CD4-positive, alpha-beta T cell treated with Interleukin-1 beta for 1 hour (primary cell): ENCODE results near the gene FOXRED2.
A peak's percentile ranks its signal among the peaks of the same experiment; 100 is the strongest.
"Not testable (repeated sequence)": the region's sequence is repeated elsewhere in the genome, so short reads cannot be mapped to it uniquely, and the experiment has no call there.

Experiments used
- DNase-seq, 2 donors: peaks; one replicate each; pipeline ENCODE4 v3.0.0-alpha.2; 2020 to 2022

The FOXRED2 gene

GRCh38 chr22:36469094-36469710 is 37.6 kb downstream of the FOXRED2 start:
- no peak for DNase-seq

GRCh38 chr22:36467946-36468345 is 38.9 kb downstream of the FOXRED2 start:
- peak in 1 of 2 donors; percentile 34 for DNase-seq

DNA sequence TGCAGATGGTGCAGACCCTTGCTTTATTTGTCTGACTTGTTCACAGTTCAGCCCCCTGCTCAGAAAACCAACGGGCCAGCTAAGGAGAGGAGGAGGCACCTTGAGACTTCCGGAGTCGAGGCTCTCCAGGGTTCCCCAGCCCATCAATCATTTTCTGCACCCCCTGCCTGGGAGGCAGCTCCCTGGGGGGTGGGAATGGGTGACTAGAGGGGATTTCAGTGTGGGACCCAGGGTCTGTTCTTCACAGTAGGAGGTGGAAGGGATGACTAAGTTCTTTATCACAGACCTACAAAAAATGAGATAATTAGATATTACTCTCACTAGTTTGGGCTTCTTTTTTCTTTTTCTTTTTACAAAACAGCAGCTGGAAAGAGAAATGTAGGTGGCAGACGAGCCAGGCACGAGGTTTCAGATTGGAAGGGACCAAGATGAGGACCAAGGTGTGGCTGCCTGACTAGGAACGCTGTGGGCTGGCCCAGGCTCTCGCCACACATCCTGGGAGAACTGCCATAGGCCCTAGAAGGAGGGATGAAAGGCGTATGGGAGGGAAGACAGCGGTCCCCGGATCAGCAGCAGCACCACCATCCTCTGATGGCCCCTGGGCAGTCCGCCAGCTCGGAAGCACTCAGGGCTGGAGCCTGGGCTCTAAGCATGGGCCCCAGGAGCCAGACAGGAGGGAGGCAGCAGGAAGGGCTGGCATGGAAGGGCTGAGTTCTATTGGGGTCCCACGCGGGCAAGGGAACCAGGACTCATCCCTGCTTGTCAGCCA is 39.6 kb downstream of the FOXRED2 start:
- DNase-seq, result no peak

GRCh38 chr22:36466258-36466657 is 40.6 kb downstream of the FOXRED2 start:
- no peak for DNase-seq

DNA sequence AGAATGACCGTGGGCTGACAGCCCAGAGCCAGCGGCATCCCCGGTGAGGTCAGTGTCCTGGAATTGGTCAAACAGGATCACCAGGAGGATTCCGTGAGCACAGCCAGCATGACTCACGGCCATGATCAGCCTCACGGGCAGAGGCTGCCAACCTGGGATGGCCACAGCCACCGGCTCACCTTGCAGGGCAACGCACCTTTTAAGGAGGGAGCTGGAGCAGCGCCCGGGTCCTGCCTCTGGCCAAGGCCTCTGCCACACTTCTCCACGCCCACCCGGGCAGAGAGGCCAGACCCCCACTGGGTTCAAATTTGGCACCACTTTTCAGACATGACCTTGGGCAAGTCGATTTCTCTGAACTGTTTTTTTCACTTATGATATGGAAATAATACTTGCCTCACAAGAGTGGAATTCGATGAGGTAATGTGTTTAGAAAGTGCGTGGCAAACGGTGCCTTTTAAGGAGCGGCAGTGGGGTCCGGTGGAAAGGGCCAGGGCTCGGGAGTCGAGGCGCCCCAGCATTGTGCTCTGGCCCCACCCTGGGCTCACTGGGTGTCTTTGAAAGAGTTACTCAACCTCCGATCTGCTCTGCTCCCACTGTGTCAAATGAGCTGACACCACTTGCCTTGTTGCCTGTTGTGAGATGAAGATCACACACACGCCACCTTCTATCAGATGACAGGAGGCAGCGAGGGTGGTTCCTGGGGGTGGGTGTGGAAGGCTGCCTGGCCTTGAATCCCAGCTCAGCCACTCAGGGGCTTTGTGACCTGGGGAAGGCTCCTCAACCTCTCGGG is 41.4 kb downstream of the FOXRED2 start:
- no peak for DNase-seq

DNA sequence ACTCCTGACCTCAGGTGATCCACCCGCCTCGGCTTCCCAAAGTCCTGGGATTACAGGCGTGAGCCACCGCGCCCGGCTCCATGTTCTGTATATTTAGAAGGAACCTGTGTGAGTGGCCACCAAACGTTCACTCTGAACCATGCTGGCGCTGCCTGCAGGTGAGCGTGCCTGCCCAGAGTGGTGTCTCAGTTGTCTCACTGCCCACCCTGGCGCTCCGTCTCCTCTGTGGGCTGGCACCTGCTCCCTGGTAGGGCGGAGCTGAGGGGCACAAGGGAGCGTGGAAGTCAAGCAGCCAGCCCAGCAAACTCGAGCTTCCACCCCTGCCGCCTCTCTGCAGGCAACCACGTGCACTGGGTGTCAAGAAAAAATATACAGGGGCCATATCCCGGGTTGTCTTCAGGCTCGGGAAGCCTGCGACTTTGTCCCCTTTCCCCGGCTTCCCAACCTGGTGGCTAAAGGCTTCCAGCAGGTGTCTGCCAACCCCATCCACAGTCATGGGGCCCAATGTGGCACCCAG is 42.1 kb downstream of the FOXRED2 start:
- DNase-seq, result no peak

GRCh38 chr22:36463783-36464184 is 43.1 kb downstream of the FOXRED2 start:
- DNase-seq, result no peak

DNA sequence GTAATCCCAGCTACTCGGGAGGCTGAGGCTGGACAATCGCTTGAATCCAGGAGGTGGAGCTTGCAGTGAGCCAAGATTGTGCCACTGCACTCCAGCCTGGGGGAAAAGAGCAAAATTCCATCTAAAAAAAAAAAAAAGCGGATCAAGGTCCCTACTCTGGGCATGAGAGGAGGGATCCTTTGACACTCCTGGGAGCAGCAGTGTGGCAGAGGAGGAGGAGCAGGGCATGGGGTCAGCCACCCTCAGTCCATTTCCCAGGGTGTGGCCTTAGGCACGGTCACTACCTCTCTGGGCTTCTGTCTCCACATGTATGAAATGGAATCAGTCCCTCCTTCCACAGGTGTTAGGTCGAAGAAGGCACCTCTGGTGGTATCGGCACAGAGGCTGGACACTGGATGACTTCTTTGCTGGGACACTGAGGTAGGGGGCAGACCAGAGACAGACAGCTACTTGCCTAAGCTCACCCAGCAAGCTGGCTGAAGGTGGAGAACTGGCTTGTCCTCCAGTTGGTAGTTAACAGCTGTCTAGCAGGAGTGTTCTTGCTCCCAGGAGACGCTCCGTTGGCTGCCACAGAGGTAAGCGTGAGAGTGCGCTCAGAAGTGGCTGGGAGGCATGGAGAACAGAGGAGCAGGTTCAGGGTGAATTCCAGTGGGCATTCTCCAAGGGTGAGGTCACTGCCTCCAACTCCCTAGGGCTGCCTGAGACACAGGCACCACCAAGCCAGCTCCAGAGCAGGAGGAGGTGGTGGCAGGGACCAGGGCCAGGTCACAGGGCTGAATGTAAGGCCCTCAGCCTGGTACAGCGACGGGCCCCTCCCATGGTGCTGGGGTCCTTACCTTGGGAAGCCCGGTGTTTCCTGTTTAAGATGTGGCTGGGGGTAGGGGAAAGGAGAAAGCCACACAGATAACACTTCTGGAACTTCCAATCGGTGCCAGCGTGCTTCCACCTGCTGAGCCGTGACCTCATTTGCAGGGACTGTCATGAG is 44.9 kb downstream of the FOXRED2 start:
- no peak for DNase-seq

GRCh38 chr22:36460202-36460601 is 46.6 kb downstream of the FOXRED2 start:
- DNase-seq, result no peak

DNA sequence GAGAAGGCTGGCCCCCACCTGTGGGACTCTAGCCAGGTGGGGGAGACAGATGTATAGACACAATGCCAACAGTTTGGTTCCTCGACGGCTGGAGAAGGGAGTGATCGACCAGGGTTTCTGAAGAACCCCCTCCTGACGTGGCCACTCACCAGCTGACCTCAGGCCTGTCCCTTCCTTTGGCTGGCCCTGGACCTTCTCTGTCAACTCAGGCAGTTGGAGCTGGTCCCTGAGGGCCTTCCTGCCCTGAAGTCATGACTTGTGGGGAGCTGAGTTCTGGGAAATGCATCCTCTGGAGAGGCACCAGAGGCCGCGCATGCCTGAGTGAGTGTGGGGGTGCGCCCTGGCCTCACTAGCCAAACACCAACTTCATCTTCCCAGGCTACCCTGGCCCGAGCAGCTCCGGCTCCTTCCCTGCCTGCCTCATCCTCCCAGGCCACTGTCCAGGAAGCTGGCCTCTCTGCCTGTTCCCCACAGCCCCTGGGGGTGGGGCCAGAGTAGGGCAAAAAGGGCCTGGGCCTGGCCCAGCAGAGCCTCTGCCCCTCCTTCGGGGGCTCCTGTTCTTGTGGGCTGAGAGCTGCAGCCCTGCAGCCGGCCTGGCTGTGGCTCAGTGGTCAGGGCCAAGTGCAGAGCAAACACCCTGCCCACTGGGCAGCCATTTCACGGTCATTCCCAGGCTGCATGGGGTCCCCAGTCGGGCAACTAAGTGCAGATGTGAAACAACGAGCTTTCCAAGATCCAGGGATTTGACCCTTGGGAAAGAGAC is 49.0 kb downstream of the FOXRED2 start:
- no peak for DNase-seq

DNA sequence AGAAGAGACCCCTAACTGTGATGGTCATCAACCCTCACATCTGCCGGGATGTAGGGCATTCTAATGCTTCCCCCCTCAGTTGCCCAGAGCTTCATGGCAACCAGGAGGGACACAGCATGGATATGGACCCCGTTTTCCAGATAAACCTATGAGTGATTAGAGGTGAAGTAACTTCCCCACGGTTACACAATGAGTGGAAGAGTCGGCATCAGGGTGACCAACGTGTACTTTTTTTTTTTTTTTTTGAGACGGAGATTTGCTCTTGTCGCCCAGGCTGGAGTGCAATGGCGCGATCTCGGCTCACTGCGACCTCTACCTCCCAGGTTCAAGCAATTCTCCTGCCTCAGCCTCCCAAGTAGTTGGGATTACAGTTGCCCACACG is 50.4 kb downstream of the FOXRED2 start:
- no peak for DNase-seq

DNA sequence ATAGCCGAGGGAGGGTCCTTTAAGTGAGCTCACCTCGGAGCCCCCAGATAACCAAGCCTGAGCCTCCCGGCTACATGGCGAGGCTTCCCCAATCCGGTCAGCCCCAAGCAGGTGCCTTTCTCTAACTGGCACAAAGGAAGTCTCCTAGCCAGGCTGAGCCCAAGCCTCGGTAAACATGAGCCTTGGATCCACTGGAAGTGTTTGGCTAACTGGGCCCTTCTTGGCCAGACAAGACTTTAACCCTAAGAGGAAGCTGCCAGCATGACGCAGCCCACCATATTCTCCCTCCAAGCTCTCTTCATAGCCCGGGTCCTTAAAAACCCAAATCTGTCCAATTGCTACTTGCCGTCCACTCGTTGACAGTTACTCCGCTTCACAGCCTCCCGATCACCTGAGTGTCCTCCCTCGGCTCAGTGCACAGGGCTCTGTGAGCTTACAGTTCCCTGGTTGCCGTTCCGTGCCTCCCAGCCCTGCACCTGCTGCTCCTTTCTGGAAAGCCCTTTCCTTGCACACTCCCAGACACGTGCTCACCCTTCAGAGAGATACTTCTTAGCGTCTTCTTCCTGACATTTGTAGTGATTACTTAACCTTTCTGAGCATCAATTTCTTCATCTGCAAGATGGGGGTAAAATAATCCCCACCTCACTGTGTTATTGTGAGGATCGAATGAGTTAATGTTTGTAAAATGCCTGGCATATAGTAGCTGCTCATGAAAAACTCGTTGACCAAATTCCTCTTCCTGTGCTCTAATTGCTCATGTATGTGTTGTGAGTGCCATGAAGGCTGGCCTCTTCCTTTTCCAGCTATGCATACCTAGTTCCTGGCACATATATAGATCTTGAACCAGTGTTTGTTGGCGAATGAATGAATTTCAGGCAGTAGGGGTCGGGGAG is 51.0 kb downstream of the FOXRED2 start:
- DNase-seq, result no peak

DNA sequence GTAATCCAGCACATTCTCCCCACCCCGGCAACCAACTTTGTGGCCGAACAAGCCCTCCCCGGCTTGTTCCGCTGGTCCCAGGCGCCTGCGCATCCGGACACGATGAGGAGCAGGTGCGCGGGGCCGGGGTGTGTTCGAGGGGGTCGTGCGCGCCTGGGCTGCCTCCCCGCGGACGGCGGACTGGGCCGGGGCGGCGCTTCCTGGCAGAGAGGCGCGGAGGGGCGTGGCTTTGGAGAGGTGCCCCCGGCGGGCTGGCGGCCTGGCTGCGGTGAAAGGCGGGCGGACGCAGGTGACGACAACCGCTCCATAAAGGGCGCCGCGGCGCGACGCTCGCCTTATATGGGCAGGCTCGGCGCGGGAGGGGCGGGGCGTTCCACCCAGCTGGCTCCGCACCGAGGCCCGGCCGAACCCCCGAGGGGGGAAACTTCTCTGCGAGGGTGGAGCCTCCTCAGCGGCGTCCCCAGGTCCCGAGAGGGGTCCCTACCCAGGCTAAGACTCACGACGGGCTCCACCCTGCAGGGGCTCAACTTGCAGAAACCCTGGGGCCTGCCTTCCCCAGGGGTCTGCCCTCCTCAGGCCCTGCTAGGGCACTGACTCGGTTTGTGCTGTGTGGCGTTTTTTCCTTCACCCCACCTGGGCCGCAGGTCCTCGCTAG is 51.8 kb downstream of the FOXRED2 start:
- DNase-seq, result peak; percentile 95 to 97

DNA sequence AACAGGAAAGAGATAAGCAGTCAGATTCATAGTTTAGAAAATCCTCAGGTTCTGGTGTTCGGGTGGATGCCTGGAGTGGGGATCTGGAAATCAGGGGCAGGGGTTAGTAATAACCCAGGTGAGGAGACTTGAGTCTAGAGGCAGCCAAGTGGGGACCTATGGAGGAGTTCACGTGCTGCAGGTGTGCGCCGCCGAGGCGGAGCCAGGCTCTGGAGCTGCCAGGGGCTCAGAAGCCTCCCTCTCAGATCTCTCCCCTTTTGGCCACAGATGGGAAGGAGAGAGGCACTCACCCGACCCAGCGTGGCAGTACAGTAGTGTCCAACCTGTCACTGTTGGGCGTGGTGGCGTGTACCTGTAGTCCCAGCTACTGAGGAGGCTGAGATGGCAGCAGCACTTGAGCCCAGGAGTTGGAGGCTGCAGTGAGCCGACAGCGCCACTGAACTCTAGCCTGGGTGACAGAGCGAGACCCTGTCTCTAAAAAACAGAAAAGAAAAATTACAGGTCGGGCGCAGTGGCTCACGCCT is 52.9 kb downstream of the FOXRED2 start:
- DNase-seq, result no peak

GRCh38 chr22:36452978-36453607 is 53.7 kb downstream of the FOXRED2 start:
- not testable (repeated sequence) for DNase-seq

- DNase-seq, result no peak
These were observed 54.4 kb downstream of the FOXRED2 start for GRCh38 chr22:36452250-36452977.

DNA sequence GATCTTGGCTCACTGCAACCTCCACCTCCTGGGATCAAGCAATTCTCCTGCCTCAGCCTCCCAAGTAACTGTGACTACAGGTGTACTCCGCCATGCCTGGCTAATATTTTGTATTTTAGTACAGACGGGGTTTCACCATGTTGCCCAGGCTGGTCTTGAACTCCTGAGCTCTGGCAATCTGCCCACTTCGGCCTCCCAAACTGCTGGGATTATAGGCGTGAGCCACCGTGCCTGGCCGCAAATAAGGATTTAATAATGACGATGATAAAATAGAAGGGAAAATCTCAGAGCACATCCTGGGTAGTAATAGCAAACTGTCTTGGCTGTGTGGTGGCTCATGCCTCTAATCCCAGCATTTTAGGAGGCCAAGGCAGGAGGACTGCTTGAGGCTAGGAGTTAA is 55.9 kb downstream of the FOXRED2 start:
- DNase-seq, result not testable (repeated sequence)

GRCh38 chr22:36449596-36450175 is 57.2 kb downstream of the FOXRED2 start:
- DNase-seq, result no peak
